GDM1 (cell line): ENCODE data around the gene TMPRSS2.

Experiments used
- DNase-seq: peaks from one replicate; lab custom pipeline; 2025; lab: John Stamatoyannopoulos, UW

TMPRSS2 gene

GRCh38 chr21:41507521-41508414 lies at the start of gene TMPRSS2:
Gene TMPRSS2, minus strand, starts transcription at chr21:41508158. Its CDS starts 10,025 bp downstream, at chr21:41498133.
- DNase-seq, result no peak

DNA sequence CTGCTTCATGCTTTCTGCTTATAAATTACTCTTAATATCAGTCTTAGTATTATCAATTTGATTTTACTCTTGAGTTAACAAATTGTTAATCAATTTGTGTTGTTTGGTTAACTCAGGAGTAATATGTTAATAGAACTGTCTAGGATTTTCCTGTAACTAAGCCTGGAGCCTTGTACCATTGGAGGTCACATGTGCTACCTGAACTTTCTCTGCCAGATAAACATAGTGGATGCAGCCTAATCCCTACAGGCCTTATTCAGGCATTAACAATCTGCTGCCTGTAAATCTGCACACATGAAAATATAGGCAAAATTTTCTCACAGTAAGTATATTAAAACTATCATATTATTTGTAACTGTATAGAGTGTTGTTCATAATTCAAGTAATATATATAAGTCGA lies 47.1 kb upstream of the TMPRSS2 start:
- no peak for DNase-seq

- no peak for DNase-seq
These were observed 44.3 kb upstream of the TMPRSS2 start for GRCh38 chr21:41552254-41552653.

DNA sequence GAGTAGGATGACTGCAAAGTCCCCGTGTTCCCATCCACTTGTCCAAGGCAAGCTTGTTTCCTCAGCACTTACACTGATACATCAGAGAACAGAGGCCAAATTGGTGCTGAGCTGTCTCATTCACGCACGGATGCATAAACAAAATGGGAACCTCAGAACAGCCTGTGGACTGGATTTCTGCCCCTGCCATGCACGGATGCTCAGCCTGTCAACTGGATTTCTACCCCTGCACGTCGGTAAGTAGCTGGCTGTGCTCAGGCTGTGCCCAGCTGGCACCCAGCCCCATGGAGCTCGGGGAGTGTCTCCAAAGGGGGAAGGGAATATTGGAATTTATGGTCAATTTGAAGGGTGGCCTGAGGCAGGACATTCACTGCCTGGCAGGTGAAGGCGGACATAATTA lies 40.8 kb upstream of the TMPRSS2 start:
- no peak for DNase-seq

DNA sequence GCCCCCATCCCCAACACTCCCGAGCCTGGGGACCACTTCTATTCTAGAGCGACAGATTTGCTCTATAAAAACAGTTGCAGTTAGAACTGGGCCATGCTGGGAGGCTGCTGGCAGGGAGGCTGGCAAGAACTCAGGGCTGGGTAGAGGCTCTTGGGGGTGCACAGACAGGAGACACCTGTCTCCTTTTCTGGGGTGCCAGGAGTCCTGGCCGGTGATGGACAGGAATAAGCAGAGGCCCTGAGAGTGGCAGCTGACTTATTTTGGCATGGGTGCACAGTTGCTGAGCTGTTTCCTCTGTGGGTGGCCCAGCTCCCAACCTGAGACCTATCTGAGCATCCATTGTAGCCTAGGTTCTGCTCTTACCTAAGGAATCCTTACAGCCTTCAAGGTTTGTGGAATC lies 39.2 kb upstream of the TMPRSS2 start:
- no peak for DNase-seq

DNA sequence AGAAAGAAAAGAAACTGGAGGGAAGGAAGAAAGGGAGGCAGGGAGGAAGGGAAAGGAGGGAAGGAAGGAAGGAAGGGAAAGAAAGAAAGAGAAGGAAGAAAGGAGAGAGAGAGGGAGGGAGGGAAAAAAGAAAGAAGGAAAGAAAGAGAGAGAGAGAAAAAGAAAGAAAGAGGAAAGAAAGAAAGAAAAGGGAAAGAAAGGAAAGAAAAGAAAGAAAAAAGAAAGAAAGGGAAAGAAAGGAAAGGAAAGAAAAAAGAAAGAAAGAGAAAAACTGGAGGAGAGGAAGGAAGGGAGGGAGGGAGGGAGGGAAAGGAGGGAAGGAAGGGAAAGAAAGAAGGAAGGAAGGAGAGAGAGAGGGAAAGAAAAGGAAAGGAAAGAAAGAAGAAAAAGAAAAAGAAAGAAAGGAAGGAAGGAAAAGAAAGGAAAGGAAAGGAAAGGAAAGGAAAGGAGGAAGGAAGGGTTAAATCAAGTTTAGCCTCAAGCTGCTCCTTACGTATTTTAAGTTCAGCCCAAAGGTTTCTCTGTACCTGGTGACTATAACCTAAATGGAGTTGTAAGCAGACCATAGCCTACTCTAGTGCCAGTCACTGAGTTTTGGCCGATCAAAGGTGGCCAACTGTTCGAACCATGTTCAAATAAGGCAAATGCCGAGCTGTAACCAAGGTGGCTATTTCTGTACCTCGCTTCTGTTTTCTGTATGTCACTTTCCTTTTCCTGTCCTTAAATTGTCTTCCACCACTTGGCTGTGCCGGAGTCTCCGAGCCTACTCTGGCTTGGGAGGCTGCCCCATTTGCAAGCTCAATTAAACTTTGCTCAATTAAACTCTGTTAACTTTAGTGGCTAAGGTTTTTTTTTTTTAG lies 37.8 kb upstream of the TMPRSS2 start:
- no peak for DNase-seq

DNA sequence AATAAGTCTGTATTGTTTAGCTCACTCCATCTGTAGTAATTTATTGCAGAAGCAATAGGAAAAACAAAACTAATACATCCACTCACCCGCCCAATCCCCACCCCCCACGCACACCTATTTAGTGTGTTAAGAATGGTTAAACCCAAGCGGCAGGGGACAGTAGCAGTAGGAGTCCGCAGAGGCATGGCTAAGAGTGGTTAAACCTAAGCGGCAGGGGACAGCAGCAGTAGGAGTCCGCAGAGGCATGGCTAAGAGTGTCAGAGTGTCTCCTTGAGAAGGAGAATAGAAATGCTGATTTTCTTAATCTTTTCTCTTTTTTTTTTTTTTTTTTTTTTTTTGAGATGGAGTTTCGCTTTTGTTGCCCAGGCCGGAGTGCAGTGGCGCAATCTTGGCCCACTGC lies 34.8 kb upstream of the TMPRSS2 start:
- no peak for DNase-seq

GRCh38 chr21:41537356-41537755 lies 29.4 kb upstream of the TMPRSS2 start:
- no peak for DNase-seq

- no peak for DNase-seq
These were observed 28.8 kb upstream of the TMPRSS2 start for GRCh38 chr21:41536827-41537103.

DNA sequence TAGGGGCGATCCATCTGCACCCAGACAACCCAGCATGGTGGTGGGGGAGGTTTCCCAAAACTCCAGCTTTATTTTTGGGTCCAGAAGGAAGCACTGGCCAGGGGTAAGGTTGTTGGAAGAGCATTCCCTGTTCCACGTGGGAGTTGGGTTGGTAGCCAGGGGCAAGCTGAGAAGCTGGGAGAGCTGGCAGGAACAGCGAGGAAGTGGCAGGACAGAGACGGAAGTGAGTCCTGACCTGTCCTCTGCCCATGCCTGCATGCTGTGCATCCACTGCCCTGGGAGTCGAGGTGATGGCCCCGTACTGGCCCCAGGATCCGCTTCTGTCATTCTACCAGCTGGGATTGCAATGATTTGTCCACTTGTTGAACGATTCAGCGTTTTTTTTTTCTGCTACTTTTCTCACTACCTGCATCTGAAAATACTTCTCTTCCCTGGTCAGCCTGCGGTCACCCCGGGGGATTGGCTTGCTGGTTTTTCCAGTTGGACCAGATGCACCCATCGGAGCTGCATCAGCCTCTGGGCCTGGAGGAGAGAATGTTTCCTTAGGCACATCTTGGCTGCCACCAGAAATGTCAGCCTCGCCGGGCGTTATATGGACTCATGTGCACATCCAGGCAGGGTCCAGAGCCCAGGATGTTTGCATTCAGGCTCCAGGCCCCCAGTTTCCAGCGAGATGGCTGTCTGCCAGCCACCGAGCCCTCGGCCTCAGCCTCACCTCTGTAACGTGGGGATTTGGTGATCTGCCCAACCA lies 28.3 kb upstream of the TMPRSS2 start:
- DNase-seq, result no peak

- no peak for DNase-seq
These were observed 22.4 kb upstream of the TMPRSS2 start for GRCh38 chr21:41530366-41530765.

GRCh38 chr21:41529769-41530168 lies 21.8 kb upstream of the TMPRSS2 start:
- no peak for DNase-seq

- DNase-seq, result no peak
These were observed 18.6 kb upstream of the TMPRSS2 start for GRCh38 chr21:41526478-41527087.

DNA sequence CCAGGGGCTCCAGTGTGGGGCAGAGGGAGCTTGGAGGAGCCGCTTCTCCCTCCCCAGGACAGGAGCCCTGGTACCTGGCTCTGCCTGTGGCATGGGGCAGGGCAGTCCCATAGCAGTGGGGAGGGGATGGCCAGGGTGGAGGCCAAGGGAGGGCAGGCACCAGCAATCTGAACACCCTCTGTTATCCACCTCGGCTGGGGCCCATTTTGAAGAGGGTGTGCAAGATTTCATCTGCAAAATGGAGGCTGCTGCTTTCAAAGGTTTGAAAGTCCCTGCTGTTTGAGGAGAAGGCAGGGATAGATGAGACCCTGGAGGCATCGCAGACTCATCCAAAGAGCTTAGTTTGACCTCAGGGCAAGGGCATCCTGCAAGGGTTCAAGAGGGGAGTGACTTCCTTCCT lies 15.2 kb upstream of the TMPRSS2 start:
- DNase-seq, result no peak

DNA sequence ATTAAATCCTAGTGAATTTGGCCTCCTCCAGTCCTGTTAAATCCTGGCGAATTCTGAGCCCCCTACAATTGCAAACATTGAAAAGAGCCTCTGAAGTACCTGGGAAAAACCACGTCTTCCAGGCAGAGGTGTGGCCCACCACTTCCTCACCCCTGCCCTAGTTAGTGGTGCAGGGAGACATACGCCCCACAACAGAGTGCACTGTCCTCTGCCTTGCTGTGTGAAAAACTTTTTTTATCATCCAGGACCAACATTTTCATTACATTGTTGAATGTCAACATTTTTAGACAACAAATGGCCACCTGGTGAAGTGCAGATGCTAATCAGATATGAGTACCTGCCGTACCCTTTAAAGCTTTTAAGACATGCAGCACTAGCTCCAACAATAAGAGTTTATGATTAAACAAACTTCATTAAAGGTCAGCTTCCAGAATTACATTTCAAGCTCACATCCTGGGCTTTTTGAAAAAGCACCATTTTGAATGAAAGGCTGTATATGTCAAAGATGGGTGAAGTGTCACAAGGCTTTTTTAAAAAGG lies 13.6 kb upstream of the TMPRSS2 start:
- no peak for DNase-seq

DNA sequence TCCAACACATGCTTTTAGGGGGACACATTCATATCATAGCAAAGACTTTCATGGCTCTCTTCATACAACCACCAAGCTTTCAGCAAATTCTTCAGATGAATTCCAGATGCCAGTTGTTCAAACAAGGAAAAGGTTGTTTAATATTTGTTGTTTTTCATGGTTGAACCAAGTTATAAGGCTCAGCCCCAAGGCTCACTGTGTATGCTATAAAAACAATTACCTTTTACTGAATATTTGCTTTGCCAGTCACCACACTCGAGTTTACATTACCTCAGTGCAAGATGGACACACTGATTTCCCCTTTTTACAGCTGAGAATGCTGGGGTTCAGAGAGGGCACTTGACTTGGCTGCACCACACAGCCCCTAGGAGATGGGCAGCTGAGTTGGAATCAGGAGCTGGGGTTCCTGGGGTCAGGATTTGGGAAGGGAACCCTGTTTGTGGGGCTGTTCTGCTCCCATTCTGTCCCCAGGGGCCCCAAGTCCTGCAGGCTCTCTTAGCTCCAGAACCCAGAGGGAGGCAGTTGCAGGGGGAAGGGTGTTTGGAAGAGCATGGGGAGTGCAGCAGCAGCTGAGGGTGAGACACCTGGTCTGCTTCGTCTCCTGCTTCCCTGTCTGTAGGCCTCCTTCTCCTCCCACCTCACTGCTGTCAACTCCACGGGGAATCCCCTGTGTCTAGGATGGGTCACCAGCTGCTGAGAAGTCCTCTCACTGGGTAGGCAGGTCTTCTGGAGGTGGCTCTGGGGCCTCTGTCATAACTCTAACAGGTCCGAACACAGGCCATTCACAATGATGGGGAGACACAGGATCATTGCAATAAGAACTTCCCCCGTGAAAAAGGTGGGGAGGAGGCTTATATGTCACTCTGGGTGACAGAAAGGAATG lies 12.8 kb upstream of the TMPRSS2 start:
- DNase-seq, result no peak

GRCh38 chr21:41519806-41520559 lies 12.0 kb upstream of the TMPRSS2 start:
- DNase-seq, result no peak

DNA sequence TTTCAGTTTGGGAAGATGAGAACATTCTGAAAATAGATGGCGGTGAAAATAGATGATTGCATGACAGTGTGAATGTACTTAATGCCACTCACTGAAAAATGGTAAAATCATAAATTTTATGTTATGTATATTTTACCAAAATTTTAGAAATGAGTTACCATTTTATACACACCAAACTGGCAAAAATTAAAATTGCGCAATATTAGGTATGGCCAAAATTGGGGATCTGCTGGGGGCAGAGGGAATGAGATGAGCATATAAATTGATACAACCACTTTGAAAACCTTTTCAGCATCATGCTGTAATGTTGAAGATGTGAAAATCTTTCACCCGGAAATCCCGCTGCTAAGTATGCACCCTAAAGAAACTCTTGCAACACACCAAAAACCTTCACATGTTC lies 10.8 kb upstream of the TMPRSS2 start:
- no peak for DNase-seq

GRCh38 chr21:41511858-41512257 lies 3.9 kb upstream of the TMPRSS2 start:
- no peak for DNase-seq

DNA sequence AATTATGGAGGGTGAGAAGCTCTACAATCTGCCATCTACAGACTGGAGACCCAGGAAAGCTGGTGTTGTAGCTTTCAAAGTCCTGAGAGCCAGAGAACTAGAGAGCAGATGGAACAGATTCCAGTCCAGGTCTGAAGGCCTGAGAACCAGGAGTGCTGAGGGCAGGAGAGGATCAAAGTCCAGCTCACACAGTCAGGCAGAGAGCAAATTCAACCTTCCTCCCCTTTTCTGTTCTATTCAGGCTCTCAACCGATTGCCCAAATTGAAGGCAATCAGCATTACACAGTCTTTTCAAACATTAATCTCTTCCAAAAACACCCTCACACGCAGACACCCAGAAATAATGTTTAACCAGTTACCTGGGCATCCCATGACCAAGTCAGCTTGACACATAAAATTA lies 2.5 kb upstream of the TMPRSS2 start:
- DNase-seq, result no peak
